HG02943 (cell line): ENCODE measurements around the gene SPACA4.

Experiments
- ATAC-seq: cut with Tn5 transposase; IDR thresholded peaks from one replicate; pipeline ENCODE4 v1.9.1; 2021; ENCODE audit warnings: mild to moderate bottlenecking, low read depth, moderate library complexity; ENCODE audit not compliant: unreplicated experiment

Gene SPACA4

DNA sequence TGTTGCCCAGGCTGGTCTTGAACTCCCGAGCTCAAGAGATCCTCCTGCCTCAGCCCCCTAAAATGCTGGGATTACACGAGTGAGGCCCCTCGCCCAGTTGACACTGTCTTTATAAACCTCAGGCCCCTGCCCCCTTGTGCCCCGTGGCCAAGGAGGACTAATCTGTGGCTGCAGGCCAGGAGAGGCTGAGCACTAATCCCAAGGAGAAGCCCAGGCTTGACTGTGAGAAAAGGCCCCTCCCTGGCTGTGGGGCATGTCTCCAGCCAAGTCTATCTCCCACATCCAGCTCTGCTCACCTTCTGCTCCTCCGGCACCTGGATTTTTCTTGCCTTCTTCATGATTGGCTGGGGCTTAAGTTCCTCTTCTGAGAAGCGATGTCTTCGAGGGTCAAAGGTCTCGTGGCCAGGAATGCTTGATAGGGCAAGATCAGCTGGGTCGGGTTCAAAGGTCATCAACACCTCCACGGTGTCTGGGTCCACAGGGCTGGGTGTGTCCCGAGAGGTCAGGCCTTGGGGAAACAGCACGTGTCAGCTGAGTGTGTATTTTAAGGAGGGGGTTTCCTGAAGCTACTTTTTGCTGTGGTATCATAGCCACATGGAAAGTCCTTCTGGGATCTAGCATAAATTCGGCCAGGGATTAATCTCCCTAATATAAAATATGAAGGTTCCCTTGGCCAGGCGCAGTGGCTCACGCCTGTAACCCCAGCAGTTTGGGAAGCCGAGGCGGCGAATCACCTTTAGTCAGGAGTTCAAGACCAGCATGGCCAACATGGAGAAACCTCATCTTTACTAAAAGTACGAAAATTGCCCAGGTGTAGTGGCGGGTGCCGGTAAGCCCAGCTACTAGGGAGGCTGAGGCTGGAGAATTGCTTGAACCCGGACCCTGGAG lies 26.9 kb downstream of the SPACA4 start:
- ATAC-seq: no peak

GRCh38 chr19:48634036-48634342 lies 27.4 kb downstream of the SPACA4 start:
- no peak for ATAC-seq

DNA sequence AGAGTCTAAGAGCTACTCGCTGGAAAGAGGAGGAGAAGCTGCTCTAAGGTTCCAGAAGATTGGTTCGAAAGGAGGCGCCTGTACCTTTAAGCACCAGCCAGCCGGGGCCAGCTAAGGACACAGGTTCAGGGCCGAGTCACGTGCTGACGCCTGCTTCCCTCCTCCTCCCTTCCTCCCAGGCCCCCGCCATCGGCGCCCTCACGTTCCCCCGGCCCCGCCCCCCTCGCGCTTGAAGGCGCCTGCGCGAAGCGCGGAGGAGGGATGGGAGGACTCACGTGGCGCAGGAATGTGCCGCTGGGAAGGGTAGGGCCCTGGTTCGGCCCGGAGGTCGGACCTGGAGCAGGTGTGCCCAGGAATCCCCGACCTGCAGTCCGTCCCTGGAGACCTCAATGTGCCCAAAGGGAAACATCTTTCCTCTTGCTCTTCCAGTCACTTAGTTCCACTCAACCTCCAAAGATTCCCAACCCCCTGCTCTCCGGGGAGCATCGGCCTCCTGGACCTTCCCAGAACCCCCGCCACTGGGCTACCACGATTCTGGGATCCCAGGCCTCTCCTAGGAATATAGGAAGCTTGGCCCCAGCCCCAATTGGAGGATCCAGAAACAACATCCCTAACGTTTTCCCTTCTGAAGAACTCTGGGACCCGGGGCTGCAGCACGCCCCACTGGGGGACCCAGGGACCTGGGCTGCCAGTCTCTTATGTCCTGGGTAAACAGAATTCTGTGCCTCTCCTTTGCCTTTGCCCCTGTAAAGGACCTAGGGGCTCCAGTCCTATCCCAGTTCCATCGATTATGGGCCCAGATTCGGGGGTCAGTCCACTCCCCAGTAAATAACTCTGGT lies 28.1 kb downstream of the SPACA4 start:
- ATAC-seq: no peak

DNA sequence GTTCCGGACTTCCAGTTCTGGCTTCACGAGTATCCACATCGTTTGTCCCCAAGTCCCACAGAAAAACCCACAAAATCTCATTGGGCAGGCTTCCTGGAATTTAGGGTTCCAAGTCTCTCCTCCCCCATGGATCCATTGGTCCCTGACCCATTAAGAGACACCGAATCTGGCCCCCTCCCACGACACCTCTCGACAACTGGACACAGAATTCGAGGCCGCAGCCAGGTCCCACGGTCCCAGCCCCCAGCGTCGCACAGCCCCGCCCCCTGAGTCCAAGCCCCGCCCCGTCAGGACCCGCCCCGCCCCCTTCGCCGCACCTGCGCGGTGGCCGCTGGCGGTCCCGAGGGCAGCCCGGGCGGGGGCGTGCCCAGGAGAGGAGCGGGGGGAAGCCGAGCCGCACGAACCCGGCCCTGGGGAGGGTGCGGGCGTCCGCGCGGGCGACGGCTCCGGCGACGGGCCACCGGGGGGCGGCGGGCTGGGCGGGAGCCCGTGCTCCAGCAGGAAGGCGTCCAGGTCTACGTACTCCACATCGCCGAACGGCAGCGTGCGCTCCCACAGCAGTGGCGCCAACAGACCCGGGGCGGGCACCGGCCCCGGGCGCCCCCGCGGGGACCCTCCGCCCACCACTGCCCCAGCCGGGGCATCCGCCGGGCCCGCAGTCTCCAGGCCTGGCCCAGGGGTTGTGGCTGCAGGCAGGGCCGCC lies 28.9 kb downstream of the SPACA4 start:
- no peak for ATAC-seq

DNA sequence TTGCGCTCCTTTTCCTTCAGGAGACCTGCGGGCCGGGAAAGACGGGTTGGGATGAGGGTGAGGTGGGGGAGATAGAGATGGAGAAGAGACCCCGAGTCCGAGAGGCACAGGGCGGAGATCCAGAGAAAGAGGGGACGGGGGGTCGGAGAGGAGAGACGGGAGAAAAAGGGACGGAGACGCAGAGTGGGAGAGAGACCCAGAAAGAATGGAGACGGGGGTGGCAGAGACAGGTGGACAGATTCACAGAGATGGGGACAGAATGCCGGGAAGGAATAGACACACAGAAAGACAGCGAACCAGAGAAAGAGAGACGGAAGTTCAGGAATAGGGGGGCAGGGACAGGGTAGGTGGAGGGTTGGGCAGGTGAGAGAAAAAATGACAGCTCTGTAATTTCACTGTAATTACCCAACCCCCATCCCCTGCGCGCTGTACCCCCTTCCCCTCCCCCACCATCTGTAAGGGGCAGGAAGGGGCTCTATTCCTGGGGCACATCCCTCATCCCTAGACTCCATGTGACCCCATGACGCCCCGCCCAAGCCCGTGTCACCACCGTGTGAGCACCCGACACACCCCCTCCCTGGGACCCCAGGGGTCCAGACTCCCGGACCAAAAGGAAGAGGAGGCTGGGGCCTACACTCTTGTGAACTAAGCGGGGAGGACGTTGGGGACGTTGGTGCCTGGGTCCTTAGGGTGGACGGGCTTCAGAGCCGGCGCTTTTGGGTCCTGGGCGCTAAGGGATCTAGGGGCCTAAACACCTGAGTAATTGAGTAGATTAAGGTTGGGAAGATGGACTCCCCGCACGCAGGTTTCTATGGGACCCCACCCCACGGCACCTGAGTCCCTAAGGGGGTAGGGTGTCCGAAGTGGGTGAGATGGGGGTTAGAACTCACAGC lies 29.7 kb downstream of the SPACA4 start:
- ATAC-seq: no peak

- no peak for ATAC-seq
Observed at GRCh38 chr19:48636859-48637448, 30.4 kb downstream of the SPACA4 start, which contains the start of gene DBP. TSS of gene DBP (minus strand) at chr19:48637379. CDS start at chr19:48636994, 385 bp downstream.

DNA sequence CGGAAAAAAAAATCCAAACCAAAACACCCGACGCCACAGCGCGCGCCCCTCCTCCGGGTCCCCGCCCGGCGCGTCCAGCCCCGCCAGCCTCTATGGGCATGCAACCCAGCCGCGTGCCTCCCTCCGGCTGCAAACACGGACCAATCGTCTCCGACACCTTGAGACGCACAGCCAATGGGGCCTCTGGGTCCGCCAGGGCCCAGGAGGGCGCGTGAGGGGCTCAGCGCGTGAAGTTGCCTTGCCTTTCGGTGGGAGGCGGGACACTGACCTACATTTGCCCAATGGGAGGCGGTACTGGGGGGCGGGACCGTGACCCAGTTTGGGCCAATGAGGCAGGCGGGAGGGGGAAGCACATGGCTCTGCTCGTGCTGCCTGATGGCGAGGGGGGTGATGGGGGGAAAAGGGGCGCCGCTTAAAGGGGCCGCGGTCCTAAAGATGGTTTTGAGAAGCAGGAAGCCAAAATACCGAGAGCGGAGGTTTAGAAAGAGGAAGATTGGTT lies 31.0 kb downstream of the SPACA4 start:
- ATAC-seq: peak; percentile 63

GRCh38 chr19:48637948-48638830 lies 31.6 kb downstream of the SPACA4 start:
- ATAC-seq: peak; percentile 11

DNA sequence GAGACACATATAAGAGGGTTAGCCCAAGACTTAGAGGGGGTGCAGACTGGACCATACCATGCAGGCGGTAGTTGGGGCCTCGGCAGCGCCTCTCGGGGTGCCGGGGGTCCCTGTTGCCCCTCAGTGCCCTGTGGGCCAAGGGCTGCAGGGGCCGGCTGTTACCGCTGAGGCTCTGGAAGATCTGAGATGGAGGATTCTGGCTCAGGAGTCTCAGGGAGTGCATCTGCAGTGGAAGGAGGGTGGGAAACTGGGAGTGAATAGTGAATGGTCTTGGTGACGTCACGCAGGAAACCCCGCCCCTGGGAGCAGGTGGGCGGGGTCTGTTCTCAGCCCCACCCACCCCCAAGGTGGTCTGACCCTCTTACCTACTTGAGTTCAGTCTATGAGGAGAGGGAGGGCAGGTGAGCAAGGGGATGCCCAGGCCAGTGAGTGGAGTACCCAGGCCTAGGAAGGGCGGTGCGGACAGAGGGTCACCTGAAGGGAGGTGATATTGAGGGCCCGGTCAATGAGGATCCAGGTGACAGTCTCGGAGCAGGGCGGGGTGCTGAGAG lies 32.4 kb downstream of the SPACA4 start:
- no peak for ATAC-seq

DNA sequence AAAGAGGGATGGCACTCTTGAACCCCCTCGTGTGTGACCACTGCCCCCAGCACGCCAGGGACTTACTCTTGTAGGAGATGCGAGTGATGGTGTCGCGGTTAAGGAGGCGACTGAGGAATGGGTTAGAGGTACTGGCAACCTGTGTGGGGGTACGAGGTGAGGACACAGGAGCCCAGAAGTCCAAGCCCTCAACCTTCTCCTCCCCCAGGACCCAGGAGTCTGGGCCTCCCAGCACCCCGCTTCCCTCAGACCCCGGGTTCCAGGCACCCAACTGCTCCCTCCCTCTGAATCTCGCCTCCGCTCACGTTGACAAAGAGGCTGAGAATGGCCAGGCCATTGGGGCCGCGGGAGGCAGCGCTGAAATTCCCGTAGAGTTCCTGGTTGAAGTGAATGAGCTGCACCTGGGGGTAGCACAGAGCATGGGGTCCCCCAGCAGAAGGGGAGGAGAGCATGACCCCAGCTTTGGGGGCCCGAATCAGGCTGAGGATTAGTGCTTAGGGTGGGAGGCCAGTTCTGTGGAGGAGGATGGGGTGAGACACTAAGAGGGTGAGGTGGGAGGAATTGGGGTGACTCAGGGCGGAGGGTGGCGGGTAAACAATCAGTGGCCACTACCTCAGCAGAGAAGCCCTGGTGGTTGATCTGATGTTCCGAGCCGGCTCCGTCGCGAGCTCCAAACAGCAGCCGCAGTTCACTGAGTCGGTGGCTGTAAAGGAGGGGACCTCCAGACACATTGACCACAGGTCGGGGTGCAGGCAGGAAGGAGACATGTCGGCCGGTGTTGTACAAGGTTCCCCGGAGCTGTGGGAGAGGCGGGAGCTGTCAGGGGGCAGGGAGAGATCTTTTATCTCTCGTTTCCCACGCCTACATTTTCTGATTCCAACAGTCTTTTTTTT lies 33.2 kb downstream of the SPACA4 start:
- ATAC-seq: no peak

GRCh38 chr19:48641850-48642249 lies 35.3 kb downstream of the SPACA4 start:
- ATAC-seq: no peak

GRCh38 chr19:48642862-48643261 lies 36.3 kb downstream of the SPACA4 start:
- ATAC-seq: no peak

DNA sequence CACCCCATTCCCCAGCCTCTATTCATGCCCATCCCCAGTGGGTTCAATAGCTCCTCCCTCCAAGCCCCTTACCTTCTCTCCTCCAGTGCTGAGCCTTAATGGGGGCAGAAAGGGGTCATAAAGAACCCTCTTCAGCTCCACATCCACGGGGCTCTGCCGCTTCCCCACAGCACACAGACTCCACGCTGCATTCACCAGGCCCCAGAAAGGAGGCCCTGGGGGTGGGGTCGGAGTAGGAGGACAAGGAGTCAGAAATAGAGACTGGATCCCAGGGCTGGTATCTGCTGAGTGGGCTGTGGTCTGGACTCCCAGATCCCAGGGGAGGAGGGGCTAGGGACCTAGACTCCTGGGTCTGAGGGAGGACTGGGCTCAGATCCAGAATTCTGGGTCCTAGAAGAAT lies 37.8 kb downstream of the SPACA4 start:
- no peak for ATAC-seq

- ATAC-seq: no peak
Observed at GRCh38 chr19:48644839-48645619, 38.5 kb downstream of the SPACA4 start.

DNA sequence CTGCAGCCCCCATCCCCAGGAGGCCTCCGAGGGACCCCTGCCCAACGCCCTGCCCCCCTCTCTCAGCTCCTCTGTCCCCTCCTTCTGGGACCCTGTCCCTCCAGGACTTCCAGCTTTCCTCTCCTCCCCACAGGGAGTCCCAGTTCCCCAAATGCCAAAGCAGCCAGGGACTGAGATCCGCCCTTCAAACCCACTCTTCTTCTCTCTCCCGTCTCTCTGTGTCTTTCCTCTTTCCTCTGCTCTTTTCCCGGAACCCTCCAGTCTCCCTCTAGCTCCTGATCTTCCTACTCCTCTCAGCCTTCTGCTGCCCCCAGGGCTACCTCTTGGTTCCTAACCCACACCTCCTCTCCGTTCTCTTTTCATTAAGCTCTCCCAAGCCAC lies 39.1 kb downstream of the SPACA4 start:
- no peak for ATAC-seq

DNA sequence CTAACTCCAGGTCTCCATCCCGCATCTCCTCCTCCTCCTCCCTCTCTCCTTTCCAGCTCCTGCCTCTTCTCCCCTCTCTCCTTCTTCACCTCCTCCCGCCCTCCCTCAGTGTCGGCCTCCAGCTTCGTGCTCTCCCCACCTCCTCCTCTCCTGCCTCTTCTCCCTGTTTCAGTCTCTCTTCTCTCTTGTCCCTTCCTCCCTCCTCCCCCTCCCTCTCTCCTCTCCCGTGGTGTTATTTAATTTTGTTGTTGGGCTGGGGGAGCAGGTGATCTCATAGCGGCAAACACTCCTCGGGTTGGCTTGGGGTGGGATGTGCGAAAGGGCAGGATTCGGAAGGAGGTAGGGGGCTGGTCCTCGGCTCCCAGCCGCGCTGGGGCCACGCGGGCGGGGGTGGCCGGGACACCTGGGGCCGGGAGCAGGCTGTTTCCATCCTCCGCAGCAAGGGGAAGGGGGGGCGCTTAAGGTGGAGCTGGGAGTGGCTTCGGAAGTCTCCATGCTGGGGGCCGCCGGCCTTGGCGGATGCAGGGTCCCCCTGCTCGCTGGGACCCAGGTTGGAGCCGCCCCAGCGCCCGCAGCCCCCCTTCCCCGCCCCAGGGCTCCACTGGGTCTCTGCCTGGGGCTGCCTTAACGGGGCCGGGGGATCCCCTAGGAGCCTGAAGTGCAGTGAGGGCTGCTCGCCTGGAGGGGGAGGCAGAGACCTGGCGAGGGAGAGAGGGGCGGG lies 39.6 kb downstream of the SPACA4 start, which contains the start of gene CA11:
Gene CA11, minus strand, starts transcription at position 187 of the 721 bp plus-strand sequence. CDS start 555 bp downstream, outside the sequence.
- no peak for ATAC-seq
